SK-N-SH treated with all-trans-retinoic acid at 6 μM for 48 hours (cell line): ENCODE measurements around the gene BRIX1.
A peak's percentile ranks its signal among the peaks of the same experiment; 100 is the strongest.
"Not testable (repeated sequence)": the region's sequence is repeated elsewhere in the genome, so short reads cannot be mapped to it uniquely, and the experiment has no call there.

Experiments
- ATAC-seq: fragments of 200-7000 bp; cut with Tn5 transposase; 3 replicates; pipeline ENCODE4 v1.9.1; 2020; ENCODE audit warnings: mild to moderate bottlenecking, moderate library complexity
- ARNTL ChIP-seq: fragments of 450-650 bp; formaldehyde crosslinking; IDR thresholded peaks from 2 replicates; pipeline ENCODE4 v1.5.0; 2020; ENCODE audit warnings: low read depth, mild to moderate bottlenecking, moderate library complexity, borderline replicate concordance
- BACH2 ChIP-seq: fragments of 250-450 bp; sonication (Bioruptor Pico); IDR thresholded peaks from 2 replicates; pipeline ENCODE4 v1.9.0; 2021; ENCODE audit warnings: mild to moderate bottlenecking, borderline replicate concordance
- CSDC2 ChIP-seq: fragments of 250-450 bp; sonication (Bioruptor Pico); IDR thresholded peaks from 2 replicates; pipeline ENCODE4 v1.5.0; 2020; ENCODE audit warnings: mild to moderate bottlenecking, moderate library complexity
- ESRRG ChIP-seq: fragments of 250-450 bp; sonication (Bioruptor Pico); IDR thresholded peaks from 2 replicates; pipeline ENCODE4 v1.6.1; 2021; ENCODE audit warnings: mild to moderate bottlenecking
- GLIS3 ChIP-seq: fragments of 250-450 bp; sonication (Bioruptor Pico); IDR thresholded peaks from 2 replicates; pipeline ENCODE4 v1.5.0; 2020; ENCODE audit warnings: mild to moderate bottlenecking, moderate library complexity
- ISL1 ChIP-seq: fragments of 250-450 bp; sonication (Bioruptor Pico); IDR thresholded peaks from 2 replicates; pipeline ENCODE4 v2.1.2; 2022; ENCODE audit warnings: mild to moderate bottlenecking, moderate library complexity
- OSR1 ChIP-seq: fragments of 250-450 bp; sonication (Bioruptor Pico); IDR thresholded peaks from 2 replicates; pipeline ENCODE4 v1.8.0; 2022; ENCODE audit warnings: moderate library complexity, mild to moderate bottlenecking, inconsistent platforms
- PPARA ChIP-seq: fragments of 250-450 bp; sonication (Bioruptor Pico); IDR thresholded peaks from 2 replicates; pipeline ENCODE4 v1.5.0; 2020; ENCODE audit warnings: mild to moderate bottlenecking, borderline replicate concordance
- RARB ChIP-seq: fragments of 250-450 bp; sonication (Bioruptor Pico); IDR thresholded peaks from 2 replicates; pipeline ENCODE4 v1.8.0; 2021; ENCODE audit warnings: mild to moderate bottlenecking, moderate library complexity
- SNAI2 ChIP-seq: fragments of 250-450 bp; sonication (Bioruptor Pico); IDR thresholded peaks from 2 replicates; pipeline ENCODE4 v1.5.0; 2020; ENCODE audit warnings: mild to moderate bottlenecking, moderate library complexity
- TCF4 ChIP-seq: fragments of 250-450 bp; sonication (Bioruptor Pico); IDR thresholded peaks from 2 replicates; pipeline ENCODE4 v1.8.0; 2021; ENCODE audit warnings: mild to moderate bottlenecking, moderate library complexity, borderline replicate concordance
- TOX ChIP-seq: fragments of 250-450 bp; sonication (Bioruptor Pico); IDR thresholded peaks from 2 replicates; pipeline ENCODE4 v1.8.0; 2021; ENCODE audit warnings: mild to moderate bottlenecking, moderate library complexity, borderline replicate concordance
- ZC3H10 ChIP-seq: fragments of 250-450 bp; sonication (Bioruptor Pico); IDR thresholded peaks from 2 replicates; pipeline ENCODE4 v1.5.1; 2021; ENCODE audit warnings: mild to moderate bottlenecking, moderate library complexity
- ZFP3 ChIP-seq: fragments of 250-450 bp; sonication (Bioruptor Pico); IDR thresholded peaks from 2 replicates; pipeline ENCODE4 v1.5.0; 2020; ENCODE audit warnings: mild to moderate bottlenecking, moderate library complexity
- ZNF565 ChIP-seq: fragments of 450-650 bp; formaldehyde crosslinking; conservative IDR thresholded peaks from 2 replicates; pipeline ENCODE4 v1.5.0; 2020; ENCODE audit warnings: low read depth, mild to moderate bottlenecking, moderate library complexity
- ZNF70 ChIP-seq: fragments of 450-650 bp; formaldehyde crosslinking; IDR thresholded peaks from 2 replicates; pipeline ENCODE4 v1.5.0; 2020; ENCODE audit warnings: mild to moderate bottlenecking, moderate library complexity
- TF ChIP-seq, protein P1 (sequence below): fragments of 250-450 bp; sonication (Bioruptor Pico); IDR thresholded peaks from 2 replicates; pipeline ENCODE4 v1.5.0; 2020; ENCODE audit warnings: mild to moderate bottlenecking, moderate library complexity
- TF ChIP-seq, protein P2 (sequence below): fragments of 250-450 bp; sonication (Bioruptor Pico); IDR thresholded peaks from 2 replicates; pipeline ENCODE4 v1.8.0; 2021; ENCODE audit warnings: low read depth, mild to moderate bottlenecking, moderate library complexity, borderline replicate concordance
- TF ChIP-seq, protein P3 (sequence below): fragments of 250-450 bp; sonication (Bioruptor Pico); IDR thresholded peaks from 2 replicates; pipeline ENCODE4 v1.5.1; 2021; ENCODE audit warnings: mild to moderate bottlenecking, moderate library complexity
- TF ChIP-seq, protein P4 (sequence below): fragments of 250-450 bp; sonication (Bioruptor Pico); IDR thresholded peaks from 2 replicates; pipeline ENCODE4 v1.5.1; 2020; ENCODE audit warnings: low read depth, mild to moderate bottlenecking, moderate library complexity
- TF ChIP-seq, protein P5 (sequence below): fragments of 250-450 bp; sonication (Bioruptor Pico); IDR thresholded peaks from 2 replicates; pipeline ENCODE4 v1.8.0; 2020; ENCODE audit warnings: mild to moderate bottlenecking, moderate library complexity, borderline replicate concordance

The BRIX1 gene

DNA sequence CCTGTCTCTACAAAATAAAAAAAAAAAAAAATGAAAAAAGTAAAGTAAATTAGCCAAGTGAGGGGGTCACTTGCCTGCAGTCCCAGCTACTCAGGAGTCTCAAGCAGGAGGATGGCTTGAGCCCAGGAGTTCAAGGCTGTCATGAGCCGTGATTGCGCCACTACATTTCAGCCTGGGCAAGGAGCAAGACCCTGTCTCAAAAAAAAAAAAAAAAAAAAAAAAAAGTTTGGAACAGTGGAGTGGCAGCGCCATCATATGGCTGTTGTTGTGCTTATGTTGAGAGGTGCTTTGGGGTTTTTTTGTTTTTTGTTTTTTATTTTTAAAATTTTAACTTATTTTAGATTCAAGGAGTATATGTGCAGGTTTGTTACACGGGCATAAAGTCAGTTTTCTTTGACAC is 3.6 kb downstream of the BRIX1 start:
- no peak for TF ChIP-seq OSR1 (CRISPR knock-in tag)
- no peak for TF ChIP-seq BACH2 (CRISPR knock-in tag)
- no peak for TF ChIP-seq ZFP3 (CRISPR knock-in tag)
- no peak for ATAC-seq

DNA sequence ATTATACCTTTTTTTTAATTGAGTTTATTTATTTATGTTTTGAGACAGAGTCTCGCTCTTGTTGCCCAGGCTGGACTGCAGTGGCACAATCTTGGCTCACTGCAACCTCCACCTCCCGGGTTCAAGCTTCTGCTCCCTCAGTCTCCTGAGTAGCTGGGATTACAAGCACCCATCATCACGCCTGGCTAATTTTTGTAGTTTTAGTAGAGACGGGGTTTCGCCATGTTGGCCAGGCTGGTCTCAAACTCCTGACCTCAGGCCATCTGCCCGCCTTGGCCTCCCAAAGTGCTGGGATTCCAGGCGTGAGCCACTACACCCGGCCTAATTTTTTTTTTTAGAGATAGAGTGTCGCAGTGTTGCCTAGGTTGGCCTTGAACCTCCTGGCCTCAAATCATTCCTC is 7.7 kb downstream of the BRIX1 start:
- not testable (repeated sequence) for ATAC-seq

DNA sequence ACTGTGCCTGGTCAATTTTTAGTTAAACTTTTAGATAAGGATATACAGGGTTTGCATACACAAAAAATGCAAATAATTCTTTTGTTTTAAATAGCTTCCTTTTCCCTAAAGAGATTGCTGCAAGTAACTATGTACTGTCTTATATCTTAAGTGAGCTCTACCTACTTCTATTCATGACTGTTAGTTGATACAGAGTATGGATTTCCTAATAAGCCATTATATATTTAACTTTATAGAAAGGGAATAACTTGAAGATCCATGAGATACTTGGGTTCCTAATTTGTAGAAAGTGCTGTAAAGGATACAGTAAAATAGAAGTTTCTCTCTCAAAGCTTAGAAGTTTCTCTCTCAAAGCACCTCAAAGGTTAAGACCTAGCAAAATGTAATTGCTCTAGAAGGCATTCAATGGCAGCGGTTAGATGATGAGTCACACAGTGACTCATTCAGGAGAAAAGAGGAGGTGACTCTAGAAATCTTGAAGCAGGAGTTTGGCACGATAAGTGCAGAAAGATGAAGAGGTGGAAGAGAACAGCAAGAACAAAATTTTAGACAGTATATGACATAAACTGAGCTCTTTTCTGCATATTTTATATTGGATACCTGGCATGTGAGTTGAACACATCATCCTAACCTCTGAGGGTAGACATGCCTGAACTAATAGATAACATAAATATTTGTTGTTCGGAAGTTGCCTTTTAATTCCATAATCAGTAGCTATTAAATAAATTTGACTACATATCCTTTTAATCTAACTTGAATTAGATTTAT is 8.4 kb downstream of the BRIX1 start:
- TF ChIP-seq, protein P1, sequence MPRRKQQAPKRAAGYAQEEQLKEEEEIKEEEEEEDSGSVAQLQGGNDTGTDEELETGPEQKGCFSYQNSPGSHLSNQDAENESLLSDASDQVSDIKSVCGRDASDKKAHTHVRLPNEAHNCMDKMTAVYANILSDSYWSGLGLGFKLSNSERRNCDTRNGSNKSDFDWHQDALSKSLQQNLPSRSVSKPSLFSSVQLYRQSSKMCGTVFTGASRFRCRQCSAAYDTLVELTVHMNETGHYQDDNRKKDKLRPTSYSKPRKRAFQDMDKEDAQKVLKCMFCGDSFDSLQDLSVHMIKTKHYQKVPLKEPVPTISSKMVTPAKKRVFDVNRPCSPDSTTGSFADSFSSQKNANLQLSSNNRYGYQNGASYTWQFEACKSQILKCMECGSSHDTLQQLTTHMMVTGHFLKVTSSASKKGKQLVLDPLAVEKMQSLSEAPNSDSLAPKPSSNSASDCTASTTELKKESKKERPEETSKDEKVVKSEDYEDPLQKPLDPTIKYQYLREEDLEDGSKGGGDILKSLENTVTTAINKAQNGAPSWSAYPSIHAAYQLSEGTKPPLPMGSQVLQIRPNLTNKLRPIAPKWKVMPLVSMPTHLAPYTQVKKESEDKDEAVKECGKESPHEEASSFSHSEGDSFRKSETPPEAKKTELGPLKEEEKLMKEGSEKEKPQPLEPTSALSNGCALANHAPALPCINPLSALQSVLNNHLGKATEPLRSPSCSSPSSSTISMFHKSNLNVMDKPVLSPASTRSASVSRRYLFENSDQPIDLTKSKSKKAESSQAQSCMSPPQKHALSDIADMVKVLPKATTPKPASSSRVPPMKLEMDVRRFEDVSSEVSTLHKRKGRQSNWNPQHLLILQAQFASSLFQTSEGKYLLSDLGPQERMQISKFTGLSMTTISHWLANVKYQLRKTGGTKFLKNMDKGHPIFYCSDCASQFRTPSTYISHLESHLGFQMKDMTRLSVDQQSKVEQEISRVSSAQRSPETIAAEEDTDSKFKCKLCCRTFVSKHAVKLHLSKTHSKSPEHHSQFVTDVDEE (CRISPR knock-in tag), result no peak
- TF ChIP-seq, protein P2, sequence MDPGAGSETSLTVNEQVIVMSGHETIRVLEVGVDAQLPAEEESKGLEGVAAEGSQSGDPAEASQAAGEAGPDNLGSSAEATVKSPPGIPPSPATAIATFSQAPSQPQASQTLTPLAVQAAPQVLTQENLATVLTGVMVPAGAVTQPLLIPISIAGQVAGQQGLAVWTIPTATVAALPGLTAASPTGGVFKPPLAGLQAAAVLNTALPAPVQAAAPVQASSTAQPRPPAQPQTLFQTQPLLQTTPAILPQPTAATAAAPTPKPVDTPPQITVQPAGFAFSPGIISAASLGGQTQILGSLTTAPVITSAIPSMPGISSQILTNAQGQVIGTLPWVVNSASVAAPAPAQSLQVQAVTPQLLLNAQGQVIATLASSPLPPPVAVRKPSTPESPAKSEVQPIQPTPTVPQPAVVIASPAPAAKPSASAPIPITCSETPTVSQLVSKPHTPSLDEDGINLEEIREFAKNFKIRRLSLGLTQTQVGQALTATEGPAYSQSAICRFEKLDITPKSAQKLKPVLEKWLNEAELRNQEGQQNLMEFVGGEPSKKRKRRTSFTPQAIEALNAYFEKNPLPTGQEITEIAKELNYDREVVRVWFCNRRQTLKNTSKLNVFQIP (CRISPR knock-in tag), result no peak
- no peak for TF ChIP-seq TOX (CRISPR knock-in tag)
- no peak for TF ChIP-seq OSR1 (CRISPR knock-in tag)
- no peak for TF ChIP-seq ZFP3 (CRISPR knock-in tag)
- no peak for TF ChIP-seq ZNF70 (CRISPR knock-in tag)
- TF ChIP-seq ESRRG (CRISPR knock-in tag), result no peak
- no peak for TF ChIP-seq PPARA
- TF ChIP-seq ISL1 (CRISPR knock-in tag), result no peak
- ATAC-seq, result peak; percentile 91

DNA sequence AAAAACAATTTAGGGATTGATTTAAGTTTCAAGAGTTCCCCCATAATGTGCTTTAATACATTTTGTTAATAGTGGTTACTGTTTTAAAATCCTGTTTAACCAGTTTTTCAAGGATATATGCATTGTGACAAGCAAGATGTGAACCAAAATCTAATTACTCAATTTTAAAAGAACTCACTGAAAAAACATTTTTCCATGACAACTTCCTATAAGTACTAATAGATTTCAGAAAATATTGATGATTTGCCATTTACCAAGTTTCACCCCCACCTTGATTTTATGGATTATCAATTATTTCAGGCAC is 8.9 kb downstream of the BRIX1 start:
- ATAC-seq, result no peak
- TF ChIP-seq ZNF70 (CRISPR knock-in tag) (no peak), ZNF565 (CRISPR knock-in tag) (no peak), TCF4 (CRISPR knock-in tag) (no peak), ARNTL (CRISPR knock-in tag) (no peak), SNAI2 (no peak), ESRRG (CRISPR knock-in tag) (no peak), BACH2 (CRISPR knock-in tag) (no peak), ZC3H10 (CRISPR knock-in tag) (no peak), CSDC2 (CRISPR knock-in tag) (no peak), OSR1 (CRISPR knock-in tag) (no peak), GLIS3 (CRISPR knock-in tag) (no peak)
- TF ChIP-seq, protein P3, sequence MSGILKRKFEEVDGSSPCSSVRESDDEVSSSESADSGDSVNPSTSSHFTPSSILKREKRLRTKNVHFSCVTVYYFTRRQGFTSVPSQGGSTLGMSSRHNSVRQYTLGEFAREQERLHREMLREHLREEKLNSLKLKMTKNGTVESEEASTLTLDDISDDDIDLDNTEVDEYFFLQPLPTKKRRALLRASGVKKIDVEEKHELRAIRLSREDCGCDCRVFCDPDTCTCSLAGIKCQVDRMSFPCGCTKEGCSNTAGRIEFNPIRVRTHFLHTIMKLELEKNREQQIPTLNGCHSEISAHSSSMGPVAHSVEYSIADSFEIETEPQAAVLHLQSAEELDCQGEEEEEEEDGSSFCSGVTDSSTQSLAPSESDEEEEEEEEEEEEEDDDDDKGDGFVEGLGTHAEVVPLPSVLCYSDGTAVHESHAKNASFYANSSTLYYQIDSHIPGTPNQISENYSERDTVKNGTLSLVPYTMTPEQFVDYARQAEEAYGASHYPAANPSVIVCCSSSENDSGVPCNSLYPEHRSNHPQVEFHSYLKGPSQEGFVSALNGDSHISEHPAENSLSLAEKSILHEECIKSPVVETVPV (CRISPR knock-in tag), result no peak

DNA sequence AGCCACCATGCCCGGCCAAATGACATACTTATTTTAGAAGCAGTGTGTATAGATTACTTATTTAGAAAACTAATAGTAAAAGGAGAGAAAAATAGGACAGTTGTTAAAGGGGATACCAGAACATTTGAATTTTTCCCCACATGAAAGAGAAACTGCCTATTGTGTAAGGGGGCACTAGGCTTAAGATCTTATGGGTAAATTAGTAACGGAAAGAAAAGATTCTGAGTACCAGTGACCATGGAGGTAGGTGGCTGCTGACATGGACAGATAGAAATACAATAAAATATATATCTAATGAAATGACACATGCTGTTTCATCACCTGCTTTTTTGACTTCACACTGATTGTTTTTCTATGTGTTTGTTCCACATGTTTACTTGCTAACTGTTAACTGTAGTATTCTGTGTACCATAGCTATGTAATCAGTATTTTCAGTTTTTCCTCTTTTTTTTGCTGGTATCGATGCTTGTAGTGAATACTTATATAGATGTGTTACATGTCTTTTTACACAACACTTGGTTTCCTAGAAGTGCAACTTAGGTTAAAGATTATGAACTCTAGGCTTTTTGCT is 10.9 kb downstream of the BRIX1 start:
- ATAC-seq, result no peak
- TF ChIP-seq BACH2 (CRISPR knock-in tag) (no peak), ZC3H10 (CRISPR knock-in tag) (no peak), ZNF565 (CRISPR knock-in tag) (no peak), RARB (no peak), ISL1 (CRISPR knock-in tag) (no peak), ZNF70 (CRISPR knock-in tag) (no peak)
- TF ChIP-seq, protein P4, sequence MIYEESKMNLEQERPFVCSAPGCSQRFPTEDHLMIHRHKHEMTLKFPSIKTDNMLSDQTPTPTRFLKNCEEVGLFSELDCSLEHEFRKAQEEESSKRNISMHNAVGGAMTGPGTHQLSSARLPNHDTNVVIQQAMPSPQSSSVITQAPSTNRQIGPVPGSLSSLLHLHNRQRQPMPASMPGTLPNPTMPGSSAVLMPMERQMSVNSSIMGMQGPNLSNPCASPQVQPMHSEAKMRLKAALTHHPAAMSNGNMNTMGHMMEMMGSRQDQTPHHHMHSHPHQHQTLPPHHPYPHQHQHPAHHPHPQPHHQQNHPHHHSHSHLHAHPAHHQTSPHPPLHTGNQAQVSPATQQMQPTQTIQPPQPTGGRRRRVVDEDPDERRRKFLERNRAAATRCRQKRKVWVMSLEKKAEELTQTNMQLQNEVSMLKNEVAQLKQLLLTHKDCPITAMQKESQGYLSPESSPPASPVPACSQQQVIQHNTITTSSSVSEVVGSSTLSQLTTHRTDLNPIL, result no peak
- TF ChIP-seq, protein P3 (CRISPR knock-in tag), result no peak
- TF ChIP-seq, protein P2 (CRISPR knock-in tag), result no peak
- TF ChIP-seq, protein P5, sequence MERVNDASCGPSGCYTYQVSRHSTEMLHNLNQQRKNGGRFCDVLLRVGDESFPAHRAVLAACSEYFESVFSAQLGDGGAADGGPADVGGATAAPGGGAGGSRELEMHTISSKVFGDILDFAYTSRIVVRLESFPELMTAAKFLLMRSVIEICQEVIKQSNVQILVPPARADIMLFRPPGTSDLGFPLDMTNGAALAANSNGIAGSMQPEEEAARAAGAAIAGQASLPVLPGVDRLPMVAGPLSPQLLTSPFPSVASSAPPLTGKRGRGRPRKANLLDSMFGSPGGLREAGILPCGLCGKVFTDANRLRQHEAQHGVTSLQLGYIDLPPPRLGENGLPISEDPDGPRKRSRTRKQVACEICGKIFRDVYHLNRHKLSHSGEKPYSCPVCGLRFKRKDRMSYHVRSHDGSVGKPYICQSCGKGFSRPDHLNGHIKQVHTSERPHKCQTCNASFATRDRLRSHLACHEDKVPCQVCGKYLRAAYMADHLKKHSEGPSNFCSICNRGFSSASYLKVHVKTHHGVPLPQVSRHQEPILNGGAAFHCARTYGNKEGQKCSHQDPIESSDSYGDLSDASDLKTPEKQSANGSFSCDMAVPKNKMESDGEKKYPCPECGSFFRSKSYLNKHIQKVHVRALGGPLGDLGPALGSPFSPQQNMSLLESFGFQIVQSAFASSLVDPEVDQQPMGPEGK (CRISPR knock-in tag), result no peak
